SH-SY5Y (cell line): ENCODE measurements around the gene CLDN20.

Experiments used
- GATA2 ChIP-seq: IDR thresholded peaks from 2 replicates; pipeline ENCODE4 v1.6.1; 2011; ENCODE audit warnings: mild to moderate bottlenecking, low read depth, low read length
- GATA3 ChIP-seq: IDR thresholded peaks from 2 replicates; pipeline ENCODE4 v1.6.1; 2011; ENCODE audit warnings: low read depth, mild to moderate bottlenecking, low read length, moderate library complexity

GRCh38 chr6:155317186-155317585 is 53.4 kb downstream of the CLDN20 start:
- TF ChIP-seq GATA3: no peak
- TF ChIP-seq GATA2: no peak
